NCI-H526 (cell line): ENCODE measurements around the gene MIB2.
A peak's percentile ranks its signal among the peaks of the same experiment; 100 is the strongest.

Experiments
- DNase-seq, 2 experiments: peaks; one replicate each; lab custom pipeline; 2025; lab: John Stamatoyannopoulos, UW

MIB2 gene

DNA sequence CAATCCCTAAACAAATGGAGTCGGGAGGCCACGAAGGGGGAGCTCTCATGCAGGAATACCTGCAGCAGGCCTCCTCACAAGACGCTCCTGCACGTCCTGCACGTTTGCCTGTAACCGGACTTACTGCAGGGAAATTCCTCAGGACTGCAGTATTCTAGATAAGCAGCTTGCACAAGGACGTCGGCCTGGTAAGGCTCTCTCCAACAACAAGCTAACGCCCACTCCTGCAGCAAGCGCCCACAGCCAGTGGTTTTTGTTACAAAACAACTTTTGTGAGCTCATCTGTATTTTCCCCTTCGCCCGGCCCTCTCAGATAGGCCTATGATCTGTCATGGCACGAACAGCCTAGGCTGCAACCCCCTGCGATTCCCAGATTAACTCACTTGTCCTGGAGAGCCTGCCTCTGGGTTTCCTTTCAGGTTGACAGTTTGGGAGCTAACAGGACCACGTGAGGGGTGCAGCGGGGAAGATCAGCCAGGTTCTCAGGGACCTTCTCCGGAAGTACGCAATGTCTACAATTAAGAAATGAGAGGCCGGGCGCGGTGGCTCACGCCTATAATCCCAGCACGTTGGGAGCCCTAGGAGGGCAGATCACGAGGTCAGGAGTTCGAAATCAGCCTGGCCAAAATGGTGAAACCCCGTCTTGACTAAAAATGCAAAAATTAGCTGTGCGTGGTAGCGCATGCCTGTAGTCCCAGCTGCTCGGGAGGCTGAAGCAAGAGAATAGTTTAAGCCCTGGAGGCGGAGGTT lies 921 bp upstream of the MIB2 start:
- no peak for DNase-seq

DNA sequence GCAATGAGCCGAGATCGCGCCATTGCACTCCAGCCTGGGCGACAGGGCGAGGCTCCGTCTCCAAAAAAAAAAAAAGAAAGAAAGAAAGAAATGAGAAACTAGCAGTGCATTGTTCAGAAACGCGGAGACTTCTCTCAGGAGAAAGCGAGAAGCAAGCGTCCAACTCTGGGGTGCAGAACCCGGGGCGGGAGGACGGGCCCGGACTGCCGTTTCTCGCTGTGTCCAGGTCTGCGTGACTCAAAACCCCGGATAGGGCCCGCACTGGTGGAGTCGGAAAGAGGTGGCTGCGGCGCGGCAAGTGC lies 395 bp upstream of the MIB2 start:
- DNase-seq: no peak

DNA sequence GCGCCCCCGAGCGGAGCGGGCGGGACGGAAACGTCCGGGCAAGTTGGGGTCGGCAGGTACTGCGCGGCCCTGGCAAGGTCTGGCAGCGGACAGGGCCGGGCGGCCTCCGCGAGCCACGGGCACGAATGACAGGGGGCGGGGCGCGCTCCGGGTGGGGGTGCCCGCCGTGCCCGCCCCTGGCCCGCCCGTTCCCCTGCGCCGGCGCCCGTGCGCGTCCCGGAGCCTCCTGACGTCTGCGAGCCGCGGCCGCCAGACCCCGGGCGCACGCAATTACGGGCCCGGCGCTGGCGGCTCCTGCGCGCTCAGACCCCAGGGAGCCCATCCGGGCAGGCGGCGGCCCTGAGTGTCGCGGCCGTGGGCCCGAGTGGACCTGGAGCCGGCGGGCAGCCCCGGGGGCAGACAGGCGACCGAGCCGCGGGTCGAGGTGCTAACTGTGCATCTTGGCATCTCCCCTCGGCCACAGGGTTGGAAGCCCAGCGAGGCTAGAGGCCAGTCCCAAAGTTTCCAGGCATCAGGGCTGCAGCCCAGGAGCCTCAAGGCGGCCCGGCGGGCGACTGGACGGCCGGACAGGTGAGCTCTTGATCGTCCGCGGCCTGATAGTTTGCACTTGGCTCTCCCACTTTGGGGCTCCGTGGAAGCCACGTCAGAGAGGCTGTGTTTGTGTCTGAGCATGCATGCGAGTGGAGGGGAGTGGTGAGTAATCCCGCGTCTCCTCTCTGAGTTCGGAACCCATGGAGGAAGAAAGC lies 918 bp downstream of the MIB2 start:
- DNase-seq: peak in 1 of 2 experiments; percentile 54

DNA sequence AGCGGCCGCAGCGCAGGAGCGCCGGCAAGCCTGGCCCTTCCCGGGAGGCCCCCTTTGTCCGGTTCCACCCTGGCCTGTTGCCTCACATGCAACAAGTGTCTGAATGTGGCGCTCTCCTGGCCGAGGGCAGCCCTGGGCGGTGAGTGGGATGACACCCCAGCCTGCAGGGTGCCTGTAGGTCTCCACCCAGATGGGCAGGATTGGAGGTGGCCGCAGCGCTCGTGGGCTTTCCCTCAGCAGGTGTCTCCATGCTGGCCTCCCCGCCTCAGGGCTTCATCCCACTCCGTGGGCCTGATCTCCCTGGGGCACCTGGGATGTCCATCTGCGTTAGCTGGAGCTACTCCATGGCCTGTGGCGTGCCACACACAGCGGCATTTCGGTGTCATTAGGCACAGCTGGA lies 1.5 kb downstream of the MIB2 start:
- no peak for DNase-seq

DNA sequence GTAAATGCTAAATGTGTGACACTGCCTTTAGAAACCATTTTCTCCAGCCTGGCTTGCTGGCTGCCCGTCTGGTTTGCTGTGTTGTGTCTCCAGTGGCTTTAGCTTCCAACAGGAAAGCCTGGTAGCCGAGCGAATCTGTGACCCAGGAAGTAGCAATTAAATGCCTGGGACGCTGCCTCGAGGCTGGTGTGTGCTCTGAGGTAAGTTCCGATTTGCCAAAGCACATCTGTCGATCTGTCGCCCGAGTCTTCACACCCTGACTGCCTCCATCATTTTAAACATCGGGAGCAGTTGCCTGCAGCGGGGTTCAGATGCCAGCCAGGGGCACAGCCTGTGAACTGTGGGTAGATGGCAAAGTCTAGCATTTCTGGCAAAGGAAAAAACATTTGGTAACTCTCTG lies 2.2 kb downstream of the MIB2 start:
- no peak for DNase-seq

DNA sequence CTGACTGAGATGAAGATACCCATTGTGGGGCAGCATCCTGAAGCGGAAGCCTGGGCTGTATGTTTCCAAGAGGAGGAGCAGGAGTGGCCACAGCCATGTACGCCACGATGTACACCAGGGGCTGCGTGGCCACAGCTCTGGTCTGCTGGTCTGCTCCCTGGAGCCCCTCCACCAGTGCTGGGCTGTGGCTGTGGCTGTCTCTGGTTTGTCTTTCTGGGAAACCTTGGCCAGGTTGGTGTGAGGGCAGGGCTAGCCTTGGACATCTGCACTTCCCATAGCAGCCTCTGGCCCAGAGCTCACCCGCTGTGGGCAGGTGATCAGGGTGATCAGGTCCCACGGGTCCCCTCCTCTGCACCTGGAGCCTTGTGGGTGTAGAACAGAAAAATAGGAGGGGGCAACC lies 2.6 kb downstream of the MIB2 start:
- no peak for DNase-seq

DNA sequence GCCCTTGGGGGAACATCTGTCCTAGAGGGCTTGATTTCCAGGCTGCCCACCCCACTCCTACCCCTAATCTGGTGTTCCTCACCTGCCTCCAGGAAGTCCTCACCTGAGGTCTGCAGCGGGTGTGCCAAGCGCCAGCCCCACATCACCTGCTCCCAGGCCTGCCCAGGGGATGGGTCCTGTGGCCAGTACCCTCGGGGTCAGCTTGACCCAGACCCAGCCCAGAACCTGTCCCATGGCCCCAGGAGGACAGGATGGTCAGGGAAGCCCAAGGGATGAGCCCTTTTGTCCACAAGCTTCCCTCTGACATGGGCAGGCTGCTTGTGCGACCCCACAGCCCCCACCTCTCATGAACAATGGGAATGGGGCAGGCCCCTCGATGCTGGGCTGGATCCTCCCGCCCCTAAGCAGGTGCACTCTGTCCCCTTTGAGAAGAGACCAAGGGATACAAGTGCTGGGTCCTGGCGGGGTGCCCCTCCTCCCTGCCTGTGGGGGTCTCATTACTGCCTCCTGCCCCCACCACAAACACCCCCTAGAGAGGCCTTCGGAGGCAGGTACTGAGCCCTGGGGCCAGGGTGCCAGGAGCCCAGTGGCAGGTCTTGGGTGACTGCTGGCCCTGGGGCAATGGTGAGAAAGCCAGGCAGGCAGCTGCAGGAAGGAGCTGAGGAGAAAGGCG lies 3.2 kb downstream of the MIB2 start:
- DNase-seq: no peak

DNA sequence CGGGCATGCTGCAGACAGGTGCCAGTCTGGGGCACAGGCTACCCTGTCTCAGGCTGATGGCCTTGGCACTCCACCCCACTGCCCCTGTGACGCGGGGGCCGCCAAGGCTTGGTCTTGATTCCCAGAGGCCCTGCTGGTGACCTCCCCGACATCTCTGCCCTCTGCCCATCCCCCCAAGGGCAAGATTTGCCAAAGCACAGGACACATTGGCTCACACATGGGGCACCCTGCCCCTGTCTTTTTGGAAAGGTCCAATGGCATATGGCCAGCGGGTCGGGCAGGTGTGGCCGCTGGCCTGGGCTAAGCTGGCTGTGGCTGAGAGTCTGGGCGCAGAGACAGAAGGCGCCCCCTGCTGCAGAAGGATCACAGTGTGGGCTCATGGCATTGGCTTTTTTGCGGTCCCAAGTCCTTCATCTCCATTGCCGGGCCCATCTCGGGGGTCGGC lies 4.6 kb downstream of the MIB2 start:
- peak in 1 of 2 experiments; percentile 40 for DNase-seq

DNA sequence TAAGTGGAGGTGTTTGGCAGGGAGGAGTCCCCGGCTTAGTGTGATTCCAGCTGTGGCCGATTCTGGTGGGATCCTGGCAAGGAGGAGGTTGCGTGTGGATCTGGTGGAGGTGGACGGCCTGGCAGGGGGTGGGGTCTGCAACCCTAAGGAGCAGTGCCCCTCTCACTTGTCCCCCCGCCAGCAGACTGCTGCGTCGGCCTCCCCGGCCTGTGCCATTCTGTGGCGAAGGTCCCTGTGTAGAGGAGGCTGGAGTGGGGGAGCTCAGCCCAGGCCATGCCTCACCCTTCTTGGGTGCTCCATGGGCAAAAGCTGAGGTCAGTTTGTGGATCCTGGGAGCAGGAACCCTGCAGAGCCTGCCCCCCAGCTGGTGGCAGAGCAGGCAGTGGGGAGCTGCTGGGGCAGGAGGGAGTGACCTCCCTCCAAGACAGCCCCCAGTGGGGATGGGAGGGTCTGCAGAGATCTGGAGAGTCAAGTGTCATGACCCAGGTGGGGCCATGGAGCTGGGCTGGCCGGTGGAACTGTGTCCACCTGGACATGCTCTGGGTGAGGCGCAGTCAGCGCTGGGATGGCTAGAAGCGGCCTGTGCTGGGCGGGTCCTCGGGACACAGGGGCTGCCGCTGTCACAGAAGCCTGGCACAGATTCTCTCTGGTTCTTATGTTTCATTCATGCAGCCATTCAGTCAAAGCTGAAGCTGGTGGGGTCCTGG lies 5.3 kb downstream of the MIB2 start:
- DNase-seq: no peak

DNA sequence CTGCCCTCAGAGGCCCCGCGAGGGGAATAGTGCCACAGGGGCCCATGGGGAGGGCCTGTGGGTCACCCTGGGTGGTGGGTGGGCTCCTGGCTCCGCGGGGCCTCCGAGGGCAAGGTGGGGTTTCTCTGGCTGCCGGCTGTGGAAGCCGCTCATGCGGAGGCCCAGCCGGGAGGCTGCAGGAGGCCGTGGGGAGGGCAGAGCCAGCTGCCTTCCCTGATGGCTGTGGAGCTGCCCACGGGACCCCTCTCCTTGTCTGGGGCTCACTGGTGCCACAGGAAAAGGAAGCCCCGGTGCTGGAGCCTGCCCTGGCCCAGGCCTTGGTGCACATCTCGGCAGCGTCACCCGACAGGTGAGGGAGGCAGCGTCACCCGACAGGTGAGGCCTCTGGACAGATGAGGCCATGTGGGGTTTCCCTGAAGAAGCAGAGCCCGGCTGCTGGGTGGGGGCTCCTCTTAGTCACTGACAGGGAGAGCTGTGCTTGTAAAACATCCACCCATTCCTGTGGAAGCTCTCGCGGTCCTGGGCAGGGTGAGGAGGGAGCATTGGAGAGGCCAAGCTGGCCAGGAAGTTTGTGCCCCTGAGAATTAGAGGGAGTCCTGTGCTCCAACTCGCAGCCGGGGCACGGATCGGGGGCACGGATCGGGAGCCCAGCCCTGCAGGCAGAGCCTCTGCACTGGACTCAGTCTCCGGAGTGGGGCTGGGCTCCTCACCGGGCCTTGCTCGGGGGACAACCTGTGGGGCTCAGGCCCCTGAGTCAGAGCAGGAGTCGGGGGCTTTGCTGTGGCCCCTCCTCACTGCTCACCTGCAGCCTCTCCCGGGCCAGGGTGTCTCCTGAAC lies 6.1 kb downstream of the MIB2 start:
- no peak for DNase-seq

DNA sequence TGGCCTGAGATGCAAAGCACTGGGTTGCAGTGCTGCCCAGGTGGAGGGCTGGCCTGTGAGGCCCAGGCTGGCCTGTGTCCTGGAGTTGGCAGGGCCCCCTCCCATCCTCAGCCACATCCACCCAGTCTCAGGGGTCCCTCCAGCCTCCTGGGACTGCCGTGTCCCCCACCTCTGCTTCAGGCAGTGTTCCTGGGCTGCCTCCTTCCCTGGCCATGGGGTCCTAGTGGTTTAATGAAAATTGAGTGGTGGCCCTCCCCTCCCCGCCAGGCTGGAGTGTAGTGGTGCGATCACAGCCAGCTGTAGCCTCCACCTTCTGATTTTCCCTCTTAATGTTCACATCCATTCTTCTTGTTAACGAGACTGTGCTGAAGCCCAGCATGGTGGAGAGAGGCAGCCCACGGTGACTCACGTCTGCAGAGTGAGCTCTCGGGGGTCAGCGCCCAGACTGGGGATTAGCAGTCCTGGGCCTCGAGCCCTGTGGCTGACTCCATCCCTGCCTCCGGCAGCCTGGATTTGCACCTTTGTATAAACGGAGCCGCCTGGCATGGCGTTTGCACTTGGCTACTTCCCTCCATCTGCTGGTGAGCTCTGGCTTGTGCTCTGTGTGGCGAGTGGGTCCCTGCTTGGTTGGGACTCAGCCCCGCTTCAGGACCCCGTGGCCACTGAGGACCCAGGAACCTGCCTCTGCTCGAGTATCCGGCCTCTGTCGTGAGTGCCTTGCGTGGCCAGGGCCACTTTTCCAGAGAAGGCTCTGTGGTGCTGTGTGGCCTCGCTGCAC lies 6.9 kb downstream of the MIB2 start:
- no peak for DNase-seq

DNA sequence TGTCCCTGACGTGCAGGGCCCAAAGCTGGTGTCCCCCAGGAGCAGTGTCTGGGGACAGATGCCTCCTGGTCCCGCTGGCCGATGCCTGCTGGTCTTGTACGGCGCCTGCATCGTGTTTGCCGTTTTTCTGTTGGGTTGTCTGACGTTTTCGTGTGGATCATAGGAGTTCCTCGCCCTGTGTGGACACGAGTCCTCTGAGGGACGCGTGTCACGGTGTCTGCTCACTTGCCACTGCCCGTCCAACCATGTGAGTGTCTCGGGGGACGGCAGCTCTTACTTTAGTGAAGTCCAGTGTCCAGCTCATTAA lies 7.4 kb downstream of the MIB2 start:
- no peak for DNase-seq

DNA sequence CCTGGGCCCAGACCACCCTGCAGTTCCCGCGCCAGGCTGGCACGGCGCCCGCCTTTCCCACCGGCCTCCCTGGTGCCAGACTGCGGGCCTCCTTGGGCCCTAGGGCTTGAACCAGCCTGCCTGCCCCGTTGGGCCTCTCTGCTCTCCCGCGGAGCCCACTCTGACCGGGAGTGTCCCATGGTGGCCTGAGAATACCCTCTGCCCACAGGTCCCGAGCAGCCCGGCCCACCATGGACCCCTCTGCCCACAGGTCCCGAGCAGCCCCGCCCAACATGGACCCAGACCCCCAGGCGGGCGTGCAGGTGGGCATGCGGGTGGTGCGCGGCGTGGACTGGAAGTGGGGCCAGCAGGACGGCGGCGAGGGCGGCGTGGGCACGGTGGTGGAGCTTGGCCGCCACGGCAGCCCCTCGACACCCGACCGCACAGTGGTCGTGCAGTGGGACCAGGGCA lies 7.9 kb downstream of the MIB2 start:
- DNase-seq: no peak

DNA sequence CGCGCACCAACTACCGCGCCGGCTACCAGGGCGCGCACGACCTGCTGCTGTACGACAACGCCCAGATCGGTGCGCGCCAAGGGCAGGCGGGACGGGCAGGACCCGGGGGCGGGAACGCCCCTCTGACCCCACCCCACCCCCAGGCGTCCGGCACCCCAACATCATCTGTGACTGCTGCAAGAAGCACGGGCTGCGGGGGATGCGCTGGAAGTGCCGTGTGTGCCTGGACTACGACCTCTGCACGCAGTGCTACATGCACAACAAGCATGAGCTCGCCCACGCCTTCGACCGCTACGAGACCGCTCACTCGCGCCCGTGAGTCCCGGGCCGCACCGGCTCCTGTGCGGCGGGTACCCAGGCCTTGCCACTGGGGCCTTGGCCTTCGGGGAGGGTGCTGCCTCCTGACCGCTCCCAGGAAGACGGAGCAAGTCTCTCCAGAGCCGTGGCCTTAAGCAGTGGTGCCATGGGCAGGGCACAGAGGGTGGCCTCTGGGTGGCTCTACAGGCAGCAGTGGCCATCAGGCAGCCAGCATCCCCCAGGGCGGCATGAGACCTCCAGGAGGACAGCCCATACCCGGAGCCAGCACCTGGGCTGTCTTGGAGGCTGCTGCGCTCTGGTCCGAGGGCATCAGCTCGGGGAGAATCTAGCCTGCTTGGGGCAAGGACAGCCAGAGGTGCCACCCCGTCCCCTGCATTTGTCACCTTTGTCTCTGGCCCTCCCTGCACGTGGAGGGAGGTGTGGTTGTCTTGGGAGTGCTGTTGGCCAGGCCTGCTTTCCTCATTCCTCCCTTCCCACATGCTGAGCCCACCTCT lies 8.5 kb downstream of the MIB2 start:
- no peak for DNase-seq

DNA sequence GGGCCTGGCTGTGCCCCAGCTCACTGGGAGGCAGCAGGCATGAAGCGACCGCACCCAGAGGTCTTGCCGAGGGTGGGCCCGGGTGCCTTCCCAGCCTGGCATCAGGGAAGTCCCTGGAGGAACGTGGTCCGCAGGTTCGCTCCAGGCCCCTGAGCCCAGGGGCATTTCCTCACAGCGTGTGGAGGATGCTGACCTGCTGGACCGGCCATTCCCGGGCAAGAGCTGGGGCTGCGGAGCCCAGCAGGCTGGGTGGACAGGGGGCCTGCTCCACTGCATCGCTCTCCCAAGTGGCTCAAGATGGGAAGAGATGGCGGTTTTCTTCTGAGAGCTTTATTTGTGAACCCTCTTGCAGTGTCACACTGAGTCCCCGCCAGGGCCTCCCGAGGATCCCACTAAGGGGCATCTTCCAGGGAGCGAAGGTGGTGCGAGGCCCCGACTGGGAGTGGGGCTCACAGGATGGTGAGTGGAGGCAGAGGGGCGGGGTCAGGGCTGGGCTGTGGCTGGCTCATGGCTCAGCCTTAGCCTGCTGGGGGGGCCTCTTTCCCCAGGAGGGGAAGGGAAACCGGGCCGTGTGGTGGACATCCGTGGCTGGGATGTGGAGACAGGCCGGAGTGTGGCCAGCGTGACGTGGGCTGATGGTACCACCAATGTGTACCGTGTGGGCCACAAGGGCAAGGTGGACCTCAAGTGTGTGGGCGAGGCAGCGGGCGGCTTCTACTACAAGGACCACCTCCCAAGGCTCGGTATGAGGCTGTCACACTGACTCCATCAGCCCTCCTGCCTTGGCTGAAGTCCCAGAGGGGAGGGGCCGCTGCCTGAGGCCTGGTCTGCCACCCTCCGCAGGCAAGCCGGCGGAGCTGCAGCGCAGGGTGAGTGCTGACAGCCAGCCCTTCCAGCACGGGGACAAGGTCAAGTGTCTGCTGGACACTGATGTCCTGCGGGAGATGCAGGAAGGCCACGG lies 9.4 kb downstream of the MIB2 start:
- no peak for DNase-seq

DNA sequence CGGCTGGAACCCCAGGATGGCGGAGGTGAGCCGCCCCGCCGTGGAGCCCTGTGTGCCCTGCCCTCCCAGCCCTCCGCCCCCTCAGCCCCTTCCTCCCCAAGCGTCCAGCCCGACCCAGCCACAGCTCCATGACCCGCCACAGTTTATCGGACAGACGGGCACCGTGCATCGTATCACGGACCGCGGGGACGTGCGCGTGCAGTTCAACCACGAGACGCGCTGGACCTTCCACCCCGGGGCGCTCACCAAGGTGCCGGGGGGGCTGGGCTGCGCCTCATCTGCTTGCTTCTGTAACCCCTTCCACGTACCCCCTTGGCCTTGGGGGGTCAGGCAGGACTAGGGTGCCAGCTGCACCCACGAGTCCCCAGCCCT lies 10.1 kb downstream of the MIB2 start:
- DNase-seq: no peak

DNA sequence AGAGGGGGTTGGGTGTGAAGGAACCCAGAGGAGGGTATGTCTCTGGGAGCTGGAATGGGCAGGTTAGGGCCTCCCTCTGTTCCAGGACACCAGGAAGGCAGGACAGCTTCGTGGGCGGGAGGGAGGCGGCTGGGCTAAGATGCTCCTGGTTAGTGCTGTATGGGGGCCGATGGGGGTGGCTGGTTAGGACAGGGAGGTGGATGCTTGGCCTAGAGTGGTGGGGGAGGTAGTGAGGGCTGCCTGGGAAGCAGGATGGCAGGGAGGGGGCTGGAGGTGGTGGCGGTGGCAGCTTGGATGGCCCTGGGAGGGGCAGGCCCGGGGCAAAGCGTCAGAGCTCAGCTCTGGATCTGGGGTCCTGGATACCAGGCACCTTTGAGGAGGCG lies 10.5 kb downstream of the MIB2 start:
- DNase-seq: no peak

DNA sequence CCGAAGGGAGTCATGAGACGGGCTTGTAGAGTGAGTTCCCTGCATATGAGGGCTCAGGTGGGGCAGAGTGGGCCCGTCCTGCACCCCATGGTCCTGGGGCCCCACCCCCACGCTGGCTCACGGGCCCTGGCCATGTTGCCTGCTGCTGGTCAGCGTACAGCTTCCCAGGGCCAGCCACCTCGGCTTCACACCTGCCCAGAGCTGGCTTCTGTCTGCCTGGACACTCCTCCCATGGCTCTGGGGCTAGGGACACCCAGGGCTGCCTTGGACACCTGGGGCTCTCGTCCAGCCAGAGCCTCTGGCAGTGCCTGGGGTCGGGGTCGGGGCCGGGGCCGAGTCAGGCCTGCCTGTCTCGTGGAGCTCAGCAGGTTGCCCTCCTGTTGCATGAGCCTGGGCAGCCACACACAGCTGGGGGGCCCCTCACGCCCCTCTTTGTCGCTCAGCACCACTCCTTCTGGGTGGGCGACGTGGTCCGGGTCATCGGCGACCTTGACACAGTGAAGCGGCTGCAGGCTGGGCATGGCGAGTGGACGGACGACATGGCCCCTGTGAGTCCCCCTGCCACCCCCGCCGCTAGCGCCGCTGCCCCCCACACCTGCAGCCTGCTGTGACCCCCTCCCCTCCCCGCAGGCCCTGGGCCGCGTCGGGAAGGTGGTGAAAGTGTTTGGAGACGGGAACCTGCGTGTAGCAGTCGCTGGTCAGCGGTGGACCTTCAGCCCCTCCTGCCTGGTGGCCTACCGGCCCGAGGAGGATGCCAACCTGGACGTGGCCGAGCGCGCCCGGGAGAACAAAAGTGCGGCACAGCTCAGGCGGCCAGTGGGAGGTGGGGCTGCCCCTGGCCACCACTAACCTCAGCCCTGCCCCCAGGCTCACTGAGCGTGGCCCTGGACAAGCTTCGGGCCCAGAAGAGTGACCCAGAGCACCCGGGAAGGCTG lies 11.2 kb downstream of the MIB2 start:
- no peak for DNase-seq
